AG10803 (cell line): Measurements from ENCODE around the gene KNDC1.

Experiments
- DNase-seq: peaks from one replicate; pipeline ENCODE4 v3.0.0; 2010; ENCODE audit warnings: low read depth
- H3K4me3 ChIP-seq: 2 replicates; pipeline ENCODE4 v1.5.1; 2011; ENCODE audit warnings: mild to moderate bottlenecking, low read length, control low read depth
- TF ChIP-seq, protein P1 (sequence below): conservative IDR thresholded peaks from 2 replicates; pipeline ENCODE4 v1.5.1; 2011; ENCODE audit warnings: mild to moderate bottlenecking, low read length, control low read depth, inconsistent platforms

The KNDC1 gene

DNA sequence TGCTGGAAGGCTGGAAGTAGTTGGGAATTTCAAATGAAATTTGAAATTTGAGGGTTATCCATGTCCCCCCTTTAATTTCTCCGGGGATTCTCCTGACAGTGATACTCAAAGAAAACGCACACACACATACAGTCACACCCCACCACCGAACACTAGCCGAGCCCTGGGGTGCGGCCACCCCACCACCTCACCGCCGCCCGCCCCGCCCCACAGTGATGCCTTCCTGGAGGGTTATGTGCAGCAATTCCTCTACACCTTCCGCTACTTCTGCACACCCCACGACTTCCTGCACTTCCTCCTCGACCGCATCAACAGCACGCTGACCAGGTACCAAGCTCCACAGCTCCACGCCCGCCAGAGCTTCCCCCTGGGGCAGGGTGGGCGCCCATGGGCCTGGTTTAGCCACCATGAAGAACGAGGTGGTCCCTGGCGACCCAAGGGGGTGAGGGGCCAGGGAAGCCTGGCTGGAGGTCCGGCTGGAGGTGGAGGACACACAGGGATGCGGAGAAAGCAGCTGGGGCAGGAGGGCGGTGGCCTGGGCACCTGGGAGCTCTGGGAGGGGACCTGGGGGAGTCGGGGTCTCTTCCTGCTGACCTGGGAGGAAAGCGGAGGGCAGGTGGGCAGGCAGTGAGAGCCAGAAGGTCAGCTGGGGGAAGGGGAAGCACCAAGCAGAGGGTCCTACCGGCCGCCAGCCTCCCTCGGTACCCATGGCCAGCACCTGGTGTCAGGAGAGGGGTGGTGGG lies 50.5 kb downstream of the KNDC1 start:
- no peak for DNase-seq
- TF ChIP-seq, protein P1, sequence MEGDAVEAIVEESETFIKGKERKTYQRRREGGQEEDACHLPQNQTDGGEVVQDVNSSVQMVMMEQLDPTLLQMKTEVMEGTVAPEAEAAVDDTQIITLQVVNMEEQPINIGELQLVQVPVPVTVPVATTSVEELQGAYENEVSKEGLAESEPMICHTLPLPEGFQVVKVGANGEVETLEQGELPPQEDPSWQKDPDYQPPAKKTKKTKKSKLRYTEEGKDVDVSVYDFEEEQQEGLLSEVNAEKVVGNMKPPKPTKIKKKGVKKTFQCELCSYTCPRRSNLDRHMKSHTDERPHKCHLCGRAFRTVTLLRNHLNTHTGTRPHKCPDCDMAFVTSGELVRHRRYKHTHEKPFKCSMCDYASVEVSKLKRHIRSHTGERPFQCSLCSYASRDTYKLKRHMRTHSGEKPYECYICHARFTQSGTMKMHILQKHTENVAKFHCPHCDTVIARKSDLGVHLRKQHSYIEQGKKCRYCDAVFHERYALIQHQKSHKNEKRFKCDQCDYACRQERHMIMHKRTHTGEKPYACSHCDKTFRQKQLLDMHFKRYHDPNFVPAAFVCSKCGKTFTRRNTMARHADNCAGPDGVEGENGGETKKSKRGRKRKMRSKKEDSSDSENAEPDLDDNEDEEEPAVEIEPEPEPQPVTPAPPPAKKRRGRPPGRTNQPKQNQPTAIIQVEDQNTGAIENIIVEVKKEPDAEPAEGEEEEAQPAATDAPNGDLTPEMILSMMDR, result no peak
- no peak overlapping the region for H3K4me3 ChIP-seq

DNA sequence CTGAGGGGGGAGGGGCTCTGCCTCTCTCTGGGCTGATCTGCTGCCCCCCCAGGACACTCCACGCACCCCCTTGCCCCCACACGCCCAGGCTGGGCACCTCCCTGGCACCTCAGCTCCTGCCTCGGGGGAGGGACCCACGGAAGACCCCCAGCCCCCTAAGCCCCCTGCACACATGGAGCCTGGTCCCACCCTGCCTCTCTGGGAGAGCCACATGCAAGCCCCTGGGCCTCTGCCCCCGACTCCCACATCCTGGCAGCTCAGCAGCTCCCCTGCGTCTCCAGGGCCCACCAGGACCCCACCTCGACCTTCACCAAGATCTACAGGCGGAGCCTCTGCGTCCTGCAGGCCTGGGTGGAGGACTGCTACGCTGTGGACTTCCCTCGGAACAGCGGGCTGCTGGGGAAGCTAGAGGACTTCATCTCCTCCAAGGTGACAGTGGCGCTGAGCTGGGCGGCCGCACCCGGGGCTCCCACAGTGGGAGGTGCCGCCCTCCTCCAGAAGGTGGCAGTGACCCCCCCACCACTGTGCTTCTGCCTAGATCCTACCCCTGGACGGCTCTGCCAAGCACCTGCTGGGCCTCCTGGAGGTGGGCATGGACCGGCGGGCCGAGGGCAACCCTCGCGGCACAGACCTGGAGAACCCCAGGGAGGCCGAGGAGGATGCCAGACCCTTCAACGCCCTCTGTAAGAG lies 51.3 kb downstream of the KNDC1 start:
- H3K4me3 ChIP-seq, result no peak overlapping the region
- TF ChIP-seq, protein P1, result no peak
- no peak for DNase-seq

DNA sequence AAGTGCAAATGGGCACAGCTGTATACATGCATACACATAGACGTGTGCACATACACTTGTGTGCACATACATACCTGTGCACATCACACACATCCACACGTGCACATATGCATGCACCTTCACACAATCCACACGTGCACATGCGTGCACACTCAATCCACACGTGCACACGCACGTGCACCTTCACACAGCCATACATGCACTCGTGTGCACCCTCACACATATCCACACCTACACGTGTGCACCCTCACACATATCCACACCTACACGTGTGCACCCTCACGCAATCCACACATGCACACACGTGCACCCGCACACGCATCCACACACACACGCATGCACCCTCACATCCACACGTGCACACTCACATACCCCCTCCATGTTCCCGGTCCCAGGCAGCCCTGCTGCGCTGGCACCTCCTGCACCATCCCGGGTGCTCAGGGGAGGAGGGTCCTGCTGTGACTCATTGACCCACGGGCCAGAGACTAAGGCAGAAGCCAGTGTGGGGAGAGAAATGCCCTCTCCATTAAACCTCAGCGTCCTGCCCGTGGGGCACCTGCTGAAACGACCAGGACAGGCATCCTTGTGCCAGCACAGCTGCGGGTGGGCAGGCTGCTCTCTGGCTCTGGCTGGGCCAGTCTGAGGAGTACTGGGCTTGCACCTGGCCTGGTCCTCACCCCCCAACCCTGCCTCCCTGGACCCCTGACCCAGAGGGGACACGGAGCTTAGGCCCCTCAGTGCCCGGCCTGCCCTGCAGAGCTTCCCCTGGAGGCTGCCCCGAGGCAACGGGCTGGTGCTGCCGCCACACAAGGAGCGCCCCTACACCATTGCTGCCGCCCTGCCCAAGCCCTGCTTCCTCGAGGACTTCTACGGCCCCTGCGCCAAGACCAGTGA lies 52.2 kb downstream of the KNDC1 start:
- TF ChIP-seq, protein P1, result no peak
- no peak for DNase-seq
- H3K4me3 ChIP-seq, result no peak overlapping the region

DNA sequence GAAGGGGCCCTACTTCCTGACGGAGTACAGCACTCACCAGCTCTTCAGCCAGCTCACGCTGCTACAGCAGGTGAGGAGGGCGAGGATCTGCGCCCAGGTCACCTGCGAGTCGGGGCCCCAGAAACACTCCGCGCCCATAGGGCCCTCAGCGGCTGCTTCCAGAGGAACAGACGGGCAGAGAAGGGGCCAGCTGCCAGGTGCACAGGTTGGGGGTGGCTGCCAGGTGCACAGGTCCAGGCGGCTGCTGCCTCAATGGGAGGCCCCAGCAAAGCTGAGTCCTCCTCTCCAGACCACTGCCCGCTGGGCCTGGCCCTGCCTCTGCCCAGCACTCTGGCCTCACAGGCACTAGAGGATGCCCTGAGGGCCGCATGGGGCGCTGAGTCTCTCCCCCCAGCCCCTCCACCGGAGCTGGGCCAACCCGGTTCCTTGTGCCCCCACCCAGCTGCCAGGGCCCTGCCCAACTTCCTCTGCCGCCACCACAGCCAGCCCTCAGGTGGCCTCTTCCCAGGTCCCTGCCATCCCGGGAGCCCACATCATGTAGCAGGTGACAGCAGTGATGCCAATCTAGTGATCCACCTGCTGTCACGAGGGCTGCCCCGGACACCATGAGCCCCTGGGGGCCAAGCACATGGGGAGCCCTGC lies 53.0 kb downstream of the KNDC1 start:
- DNase-seq, result no peak
- TF ChIP-seq, protein P1, result no peak
- no peak overlapping the region for H3K4me3 ChIP-seq

DNA sequence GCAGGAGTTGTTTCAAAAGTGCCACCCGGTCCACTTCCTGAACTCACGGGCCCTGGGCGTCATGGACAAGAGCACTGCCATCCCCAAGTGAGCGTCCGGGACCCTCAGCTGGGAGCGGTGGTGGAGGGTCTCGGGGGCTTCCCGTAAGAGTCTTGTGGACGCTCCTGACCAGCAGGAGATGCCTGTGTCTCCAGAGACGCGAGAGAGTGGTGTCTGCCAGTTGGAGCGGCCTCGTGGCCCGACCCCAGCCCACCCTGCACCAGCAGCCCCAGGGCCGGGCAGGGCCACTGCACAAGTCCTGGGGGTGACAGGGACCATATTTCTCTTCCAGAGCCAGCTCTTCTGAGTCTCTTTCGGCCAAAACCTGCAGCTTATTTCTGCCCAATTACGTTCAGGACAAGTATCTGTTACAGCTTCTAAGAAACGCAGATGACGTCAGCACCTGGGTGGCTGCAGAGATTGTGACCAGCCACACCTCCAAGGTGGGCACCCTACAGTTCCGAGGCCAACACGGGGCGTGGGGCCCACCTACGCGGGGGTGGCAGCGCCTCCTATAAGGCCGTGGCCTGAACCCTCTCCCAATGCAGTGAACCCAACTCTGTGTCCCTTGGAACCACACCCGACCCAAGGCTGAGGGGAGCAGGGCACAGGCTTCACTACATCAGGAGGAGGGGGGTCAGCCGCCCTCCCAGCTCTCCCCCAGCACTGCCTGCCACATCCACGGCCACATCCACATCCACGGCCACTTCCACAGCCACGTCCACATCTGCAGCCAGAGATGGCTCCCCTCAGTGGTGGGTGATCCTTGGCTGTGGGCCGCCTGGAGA lies 53.8 kb downstream of the KNDC1 start:
- no peak for DNase-seq
- TF ChIP-seq, protein P1, result no peak
- H3K4me3 ChIP-seq, result no peak overlapping the region
